CD4-positive, CD25-positive, alpha-beta regulatory T cell (primary cell): ENCODE measurements around the gene NOL4L. TPM values are rescaled to one million over a fixed set of nuclear protein-coding genes. Genes with fewer than 3 reads are reported as not detected.
A peak's percentile ranks its signal among the peaks of the same experiment; 100 is the strongest.

Experiments used
- ATAC-seq, 2 donors: fragments of 150-1000 bp; cut with Tn5 transposase; one replicate each; pipeline ENCODE4 v1.10.0; 2021; ENCODE audit warnings: low read depth in 2 of 2, moderate number of reproducible peaks in 2 of 2, moderate library complexity in 1 of 2
- DNase-seq, 3 donors: peaks; one replicate each; pipeline versions ENCODE4 v3.0.0 to v3.0.0-alpha.2; 2012 to 2022; ENCODE audit warnings: mixed read lengths in 1 of 3
- H3K27ac ChIP-seq: one replicate; pipeline ENCODE4 v1.7.0; 2013; ENCODE audit warnings: mild to moderate bottlenecking, low read length; ENCODE audit not compliant: insufficient read depth, poor library complexity, severe bottlenecking
- H3K27me3 ChIP-seq: one replicate; pipeline ENCODE4 v1.7.0; 2013; ENCODE audit warnings: low read length; ENCODE audit not compliant: control insufficient read depth, insufficient read depth
- H3K36me3 ChIP-seq: one replicate; pipeline ENCODE4 v1.7.0; 2013; ENCODE audit warnings: mild to moderate bottlenecking, low read length, moderate library complexity; ENCODE audit not compliant: control insufficient read depth, insufficient read depth
- H3K4me1 ChIP-seq: 2 replicates; pipeline ENCODE4 v1.7.0; 2013; ENCODE audit warnings: mild to moderate bottlenecking, low read length; ENCODE audit not compliant: insufficient read depth, control insufficient read depth, poor library complexity, severe bottlenecking
- H3K4me3 ChIP-seq: one replicate; pipeline ENCODE4 v1.7.0; 2013; ENCODE audit warnings: low read depth, mild to moderate bottlenecking, low read length, moderate library complexity
- H3K9me3 ChIP-seq, 2 experiments: 1 replicate in 1 of 2; 2 replicates in 1 of 2; pipeline ENCODE4 v1.7.0; 2013; ENCODE audit warnings: low read length in 2 of 2, mild to moderate bottlenecking in 1 of 2, moderate library complexity in 1 of 2; ENCODE audit not compliant: control insufficient read depth in 2 of 2
- H3K27ac Mint-ChIP-seq, 3 donors: one replicate each; pipeline ENCODE4 v1.8.0; 2020 to 2022; ENCODE audit warnings: mild to moderate bottlenecking in 3 of 3, mixed read lengths in 3 of 3, moderate library complexity in 2 of 3
- H3K27me3 Mint-ChIP-seq: one replicate; pipeline ENCODE4 v1.8.0; 2022; ENCODE audit warnings: mild to moderate bottlenecking, mixed read lengths
- H3K36me3 Mint-ChIP-seq: one replicate; pipeline ENCODE4 v1.8.0; 2020; ENCODE audit warnings: mixed read lengths
- H3K4me1 Mint-ChIP-seq, 4 donors: one replicate each; pipeline ENCODE4 v1.8.0; 2020 to 2022; ENCODE audit warnings: mixed read lengths in 4 of 4, mild to moderate bottlenecking in 1 of 4
- H3K4me3 Mint-ChIP-seq, 4 donors: one replicate each; pipeline ENCODE4 v1.8.0; 2020 to 2022; ENCODE audit warnings: mild to moderate bottlenecking in 4 of 4, mixed read lengths in 4 of 4, moderate library complexity in 3 of 4
- H3K9me3 Mint-ChIP-seq, 7 donors: one replicate each; pipeline ENCODE4 v1.8.0; 2020 to 2022; ENCODE audit warnings: mixed read lengths in 7 of 7, mild to moderate bottlenecking in 3 of 7, moderate library complexity in 2 of 7
- polyA plus RNA-seq, 4 donors: library from polyadenylated mRNA; unstranded; fragments of 300-500 nt; fragmentation: Illumina TruSeq; gene quantifications; one replicate each; pipeline ENCODE4 v1.2.3, GENCODE V29; 2021
- total RNA-seq: library from RNA; stranded (reverse); gene quantifications from one replicate; pipeline ENCODE4 v1.2.3, GENCODE V29; 2022

Gene NOL4L
- total and polyA plus RNA-seq, 5 donors from 2014 or later = 7.1 to 84.8 (median 10.8) TPM

- Histone ChIP-seq H3K4me3 (no peak overlapping the region), H3K27me3 (no peaks in the 10 kb centered on the region), H3K36me3 (peaks cover 6% of the 10 kb centered on the region), H3K27ac (no peak overlapping the region), H3K9me3 (no peaks in the 10 kb centered on the region), H3K4me1 (peaks cover 17% of the 10 kb centered on the region)
- DNase-seq (no peak), ATAC-seq (no peak)
- Mint-ChIP-seq H3K27ac (peak overlapping the region; percentile 4 to 95 (median 72)), H3K36me3 (peaks cover 4% of the 10 kb centered on the region), H3K9me3 (no peaks in the 10 kb centered on the region), H3K27me3 (no peaks in the 10 kb centered on the region), H3K4me3 (no peak overlapping the region), H3K4me1 (peaks cover 0 to 38% (median 24%) of the 10 kb centered on the region in 4 donors)
Measured at GRCh38 chr20:32564921-32565734, 20.0 kb downstream of the NOL4L start.

GRCh38 chr20:32564440-32564839 lies 20.7 kb downstream of the NOL4L start:
- peaks cover 6% of the 10 kb centered on the region for H3K36me3 ChIP-seq
- H3K27ac ChIP-seq = no peak overlapping the region
- no peak overlapping the region for H3K4me3 ChIP-seq
- H3K4me1 ChIP-seq = peaks cover 18% of the 10 kb centered on the region
- Mint-ChIP-seq H3K4me3 (peak overlapping the region in 1 of 4 donors; percentile 16), H3K4me1 (peaks cover 0 to 36% (median 23%) of the 10 kb centered on the region in 4 donors), H3K36me3 (peaks cover 4% of the 10 kb centered on the region), H3K9me3 (no peaks in the 10 kb centered on the region), H3K27me3 (no peaks in the 10 kb centered on the region), H3K27ac (peak overlapping the region in 1 of 3 donors; percentile 63)
- H3K9me3 ChIP-seq = no peaks in the 10 kb centered on the region
- DNase-seq = no peak
- no peak for ATAC-seq
- H3K27me3 ChIP-seq = no peaks in the 10 kb centered on the region

GRCh38 chr20:32563311-32564272 lies 21.5 kb downstream of the NOL4L start:
- no peaks in the 10 kb centered on the region for H3K27me3 ChIP-seq
- peaks cover 19% of the 10 kb centered on the region for H3K4me1 ChIP-seq
- ATAC-seq (no peak), DNase-seq (no peak)
- Mint-ChIP-seq H3K27me3 (no peaks in the 10 kb centered on the region), H3K9me3 (no peaks in the 10 kb centered on the region), H3K4me3 (peak overlapping the region in 2 of 4 donors; percentile 15 to 16), H3K27ac (peak overlapping the region in 1 of 3 donors; percentile 63), H3K4me1 (peaks cover 0 to 44% (median 20%) of the 10 kb centered on the region in 4 donors), H3K36me3 (peaks cover 7% of the 10 kb centered on the region)
- H3K9me3 ChIP-seq = no peaks in the 10 kb centered on the region
- H3K27ac ChIP-seq = no peak overlapping the region
- no peak overlapping the region for H3K4me3 ChIP-seq
- peaks cover 6% of the 10 kb centered on the region for H3K36me3 ChIP-seq

DNA sequence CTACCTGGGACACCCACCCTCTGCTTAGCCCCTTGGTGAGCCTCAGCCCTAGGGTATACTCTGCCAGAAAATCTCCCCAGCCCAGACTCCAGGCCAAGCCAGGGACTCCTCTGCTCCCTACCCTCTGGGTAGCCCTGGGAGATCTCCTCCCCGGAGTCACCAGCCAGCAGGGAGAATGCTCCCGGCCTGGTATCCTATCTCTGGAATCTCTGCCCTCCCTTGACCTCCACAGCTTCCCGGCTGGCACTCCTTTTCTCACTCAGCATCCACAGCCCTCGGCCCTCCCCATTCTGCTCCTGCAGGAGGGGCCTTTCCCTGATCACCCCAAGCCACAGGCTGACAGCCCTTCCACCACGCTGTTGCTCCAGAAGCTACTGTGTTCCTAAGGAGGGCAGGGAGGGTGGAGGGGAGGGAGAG lies 22.6 kb downstream of the NOL4L start:
- no peak for ATAC-seq
- peaks cover 0 to 51% (median 23%) of the 10 kb centered on the region in 4 donors for H3K4me1 Mint-ChIP-seq

GRCh38 chr20:32560989-32561830 lies 23.9 kb downstream of the NOL4L start:
- ATAC-seq (peak in 1 of 2 donors; percentile 36), DNase-seq (no peak)
- H3K27me3 Mint-ChIP-seq = no peaks in the 10 kb centered on the region
- peak overlapping the region; percentile 72 to 94 (median 87) for H3K27ac Mint-ChIP-seq
- no peaks in the 10 kb centered on the region for H3K9me3 ChIP-seq
- peak overlapping the region in 3 of 4 donors; percentile 12 to 59 (median 52) for H3K4me3 Mint-ChIP-seq
- H3K27ac ChIP-seq = peak overlapping the region; percentile 17
- H3K36me3 ChIP-seq = peaks cover 9% of the 10 kb centered on the region
- no peak overlapping the region for H3K4me3 ChIP-seq
- peaks cover 13% of the 10 kb centered on the region for H3K36me3 Mint-ChIP-seq
- H3K27me3 ChIP-seq = no peaks in the 10 kb centered on the region
- peaks cover 0 to 63% (median 25%) of the 10 kb centered on the region in 4 donors for H3K4me1 Mint-ChIP-seq
- H3K9me3 Mint-ChIP-seq = no peaks in the 10 kb centered on the region
- H3K4me1 ChIP-seq = peaks cover 30% of the 10 kb centered on the region

More for the DNA sequence above, 22.6 kb downstream of the NOL4L start:
- H3K27me3 Mint-ChIP-seq = no peaks in the 10 kb centered on the region
- peaks cover 9% of the 10 kb centered on the region for H3K36me3 ChIP-seq
- peaks cover 25% of the 10 kb centered on the region for H3K4me1 ChIP-seq
- H3K9me3 ChIP-seq = no peaks in the 10 kb centered on the region
- peaks cover 7% of the 10 kb centered on the region for H3K36me3 Mint-ChIP-seq
- H3K27me3 ChIP-seq = no peaks in the 10 kb centered on the region
- no peaks in the 10 kb centered on the region for H3K9me3 Mint-ChIP-seq
- H3K4me3 Mint-ChIP-seq = peak overlapping the region in 2 of 4 donors; percentile 46 to 75
- no peak overlapping the region for H3K27ac ChIP-seq
- no peak overlapping the region for H3K4me3 ChIP-seq
- H3K27ac Mint-ChIP-seq = peak overlapping the region; percentile 72 to 88 (median 80)
- DNase-seq = no peak

DNA sequence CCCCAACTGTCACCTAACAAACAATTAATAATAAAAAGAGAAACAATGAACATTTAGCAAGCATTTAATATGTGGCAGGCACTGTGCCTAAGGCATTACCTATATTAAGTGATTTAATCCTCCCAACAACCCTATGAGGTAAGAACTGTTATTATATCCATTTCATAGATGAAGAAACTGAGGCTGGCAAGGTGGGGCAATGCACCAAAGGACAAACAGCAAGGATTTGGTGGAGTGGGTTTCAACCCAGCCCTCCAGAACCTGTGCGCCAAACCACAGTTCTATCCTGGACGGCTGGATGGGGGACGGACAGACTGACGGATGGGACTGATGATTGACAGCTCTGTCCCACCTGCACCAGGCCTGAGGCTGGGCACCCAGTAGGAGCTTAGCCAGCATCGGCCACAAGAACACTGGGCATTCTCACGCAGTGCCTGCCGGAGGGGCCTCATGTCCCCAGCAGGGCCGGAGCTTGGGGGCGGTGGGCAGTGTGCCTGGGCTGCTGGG lies 24.6 kb downstream of the NOL4L start:
- ATAC-seq (no peak), DNase-seq (no peak)
- H3K4me1 Mint-ChIP-seq = peaks cover under 1 to 68% (median 28%) of the 10 kb centered on the region in 4 donors
- no peaks in the 10 kb centered on the region for H3K9me3 ChIP-seq
- H3K27me3 Mint-ChIP-seq = no peaks in the 10 kb centered on the region
- H3K27me3 ChIP-seq = no peaks in the 10 kb centered on the region
- H3K27ac Mint-ChIP-seq = peak overlapping the region; percentile 32 to 94 (median 87)
- H3K4me3 Mint-ChIP-seq = peak overlapping the region in 1 of 4 donors; percentile 43
- H3K36me3 Mint-ChIP-seq = peaks cover 11% of the 10 kb centered on the region
- no peak overlapping the region for H3K27ac ChIP-seq
- peaks cover 7% of the 10 kb centered on the region for H3K36me3 ChIP-seq
- H3K4me3 ChIP-seq = no peak overlapping the region
- H3K4me1 ChIP-seq = peaks cover 34% of the 10 kb centered on the region
- H3K9me3 Mint-ChIP-seq = no peaks in the 10 kb centered on the region
